Activated CD8-positive, alpha-beta memory T cell treated with anti-CD3 and anti-CD28 coated beads, Interleukin-2, amount 10 ng/mL, durations not matched to agents 7 days and 5 days (primary cell): ENCODE data around the gene ATP5PO. TPM values are rescaled to one million over a fixed set of nuclear protein-coding genes. Genes with fewer than 3 reads are reported as not detected.

Experiments used
- ATAC-seq: fragments of 150-1000 bp; cut with Tn5 transposase; one replicate; pipeline ENCODE4 v1.10.0; 2021; ENCODE audit warnings: moderate library complexity
- CTCF ChIA-PET: fragments of 350-600 bp; sonication (Branson Sonifier 250); formaldehyde crosslinking; loops from one replicate; lab custom pipeline; 2021; ENCODE audit warnings: antibody characterized with exemption; lab: Charles Lee
- DNase-seq: peaks from one replicate; pipeline ENCODE4 v3.0.0-alpha.2; 2020
- H3K27ac Mint-ChIP-seq: one replicate; pipeline ENCODE4 v1.8.0; 2021; ENCODE audit warnings: mild to moderate bottlenecking, mixed read lengths
- H3K27me3 Mint-ChIP-seq: one replicate; pipeline ENCODE4 v1.8.0; 2021; ENCODE audit warnings: mixed read lengths
- H3K36me3 Mint-ChIP-seq: one replicate; pipeline ENCODE4 v1.8.0; 2021; ENCODE audit warnings: mild to moderate bottlenecking, mixed read lengths
- H3K4me1 Mint-ChIP-seq: one replicate; pipeline ENCODE4 v1.8.0; 2021; ENCODE audit warnings: mixed read lengths
- H3K4me3 Mint-ChIP-seq: one replicate; pipeline ENCODE4 v1.8.0; 2021; ENCODE audit warnings: mild to moderate bottlenecking, moderate library complexity, mixed read lengths
- H3K9me3 Mint-ChIP-seq: one replicate; pipeline ENCODE4 v1.8.0; 2022; ENCODE audit warnings: low read depth, mixed read lengths
- total RNA-seq, 2 experiments: library from RNA; stranded (reverse); gene quantifications; one replicate each; pipeline ENCODE4 v1.2.3, GENCODE V29; 2021

Gene ATP5PO
- total RNA-seq, 2 experiments from 2014 or later = 186 to 205 TPM

DNA sequence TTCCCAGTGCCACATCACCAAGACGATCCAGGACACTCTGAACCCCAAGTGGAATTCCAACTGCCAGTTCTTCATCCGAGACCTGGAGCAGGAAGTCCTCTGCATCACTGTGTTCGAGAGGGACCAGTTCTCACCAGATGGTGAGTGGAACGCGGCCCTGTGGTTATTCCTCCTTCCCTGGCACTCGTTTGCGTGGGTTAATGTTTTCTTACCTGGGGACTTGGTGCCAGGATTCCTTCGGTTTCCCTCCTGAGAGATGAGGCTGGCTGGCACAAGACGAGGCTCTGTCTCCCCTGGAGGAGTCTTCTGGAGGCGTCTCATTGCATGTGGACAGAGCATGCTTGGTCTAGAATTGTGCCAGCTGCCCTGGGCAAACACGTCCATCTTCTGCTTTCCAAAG is 29.3 kb downstream of the ATP5PO start:
- peaks cover 5% of the 10 kb centered on the region for H3K4me1 Mint-ChIP-seq
- H3K27ac Mint-ChIP-seq = no peak overlapping the region
- DNase-seq (no peak), ATAC-seq (no peak)
- H3K36me3 Mint-ChIP-seq = no peaks in the 10 kb centered on the region
- no peaks in the 10 kb centered on the region for H3K9me3 Mint-ChIP-seq
- CTCF ChIA-PET = no interaction called here
- peaks cover 17% of the 10 kb centered on the region for H3K27me3 Mint-ChIP-seq
- no peak overlapping the region for H3K4me3 Mint-ChIP-seq

DNA sequence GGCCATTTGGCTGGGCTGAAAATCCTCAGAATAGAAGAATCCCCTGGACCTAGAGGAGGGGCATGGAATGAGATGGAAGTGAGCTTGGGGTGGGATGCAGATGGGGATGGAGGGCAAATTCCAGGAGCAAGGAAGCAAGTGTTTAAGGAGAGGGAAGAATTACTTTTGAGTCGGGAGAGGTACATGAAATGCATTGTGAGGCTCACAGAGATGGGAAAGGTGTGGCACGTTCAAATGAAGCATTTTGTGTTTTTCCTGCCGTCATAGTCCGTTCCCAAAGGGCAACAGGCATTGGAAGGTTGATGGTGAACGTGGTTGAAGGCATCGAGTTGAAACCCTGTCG is 30.5 kb downstream of the ATP5PO start:
- H3K27ac Mint-ChIP-seq = no peak overlapping the region
- no peaks in the 10 kb centered on the region for H3K36me3 Mint-ChIP-seq
- no peaks in the 10 kb centered on the region for H3K9me3 Mint-ChIP-seq
- ATAC-seq = no peak
- H3K27me3 Mint-ChIP-seq = peaks cover 17% of the 10 kb centered on the region
- CTCF ChIA-PET = no interaction called here
- peaks cover 5% of the 10 kb centered on the region for H3K4me1 Mint-ChIP-seq
- H3K4me3 Mint-ChIP-seq = no peak overlapping the region
- no peak for DNase-seq

DNA sequence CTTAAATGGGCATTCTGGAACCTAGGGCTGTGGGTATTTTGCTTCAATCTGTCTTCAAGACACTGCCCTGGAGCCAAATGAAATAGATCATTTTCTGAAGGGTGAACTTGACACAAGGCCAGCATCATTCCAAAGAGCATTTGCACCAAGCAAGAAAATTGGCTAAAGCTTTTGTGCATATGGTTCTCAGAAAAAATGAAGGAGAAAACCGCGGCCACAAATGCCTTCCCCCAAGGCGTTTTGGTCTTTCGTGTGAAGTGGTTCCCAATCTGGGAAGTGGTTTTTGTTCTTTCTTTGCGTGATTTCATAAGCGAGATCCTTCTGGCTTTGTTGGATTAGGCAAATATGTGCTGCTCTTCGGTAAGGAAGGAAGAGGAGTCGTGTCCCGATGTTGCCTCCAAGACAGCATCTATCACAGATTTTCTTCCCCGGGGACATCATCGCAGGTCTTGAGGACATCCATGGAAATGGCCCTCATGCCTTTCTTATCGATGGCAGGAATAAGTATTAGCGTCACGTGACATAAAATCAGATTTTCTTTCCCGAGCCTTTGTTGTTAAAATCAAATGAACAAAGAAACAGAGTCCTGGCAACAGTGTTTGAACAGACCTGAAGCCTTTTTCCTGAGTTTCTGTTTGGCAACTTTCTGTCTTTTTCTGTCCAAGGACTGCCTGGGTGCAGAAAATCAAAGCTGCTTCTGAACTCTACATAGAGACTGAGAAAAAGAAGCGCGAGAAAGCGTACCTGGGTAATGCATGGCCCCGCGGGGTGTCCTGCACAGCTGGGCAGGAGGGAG is 31.0 kb downstream of the ATP5PO start:
- Mint-ChIP-seq H3K27ac (no peak overlapping the region), H3K9me3 (no peaks in the 10 kb centered on the region), H3K36me3 (no peaks in the 10 kb centered on the region), H3K4me1 (peaks cover 5% of the 10 kb centered on the region), H3K27me3 (peaks cover 17% of the 10 kb centered on the region), H3K4me3 (no peak overlapping the region)
- DNase-seq = no peak
- CTCF ChIA-PET = no interaction called here
- no peak for ATAC-seq

DNA sequence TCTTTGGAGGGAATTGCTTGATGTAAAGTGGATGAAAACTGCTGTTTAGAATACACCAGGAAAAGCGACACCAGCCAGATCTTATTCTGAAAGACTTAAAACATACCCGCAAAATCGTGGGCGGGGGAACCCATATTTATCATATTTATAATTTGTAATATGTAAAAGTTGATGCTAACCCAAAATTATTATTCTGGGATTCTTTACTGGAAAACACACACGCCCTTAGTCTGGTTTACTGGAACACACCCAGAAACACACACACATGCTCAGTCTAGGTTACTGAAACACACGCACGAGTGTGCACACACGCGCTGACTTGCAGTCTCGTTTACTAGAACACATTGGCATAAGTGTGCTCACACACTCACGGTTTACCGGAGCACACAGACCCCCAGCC is 32.5 kb downstream of the ATP5PO start:
- ATAC-seq (no peak), DNase-seq (no peak)
- H3K4me3 Mint-ChIP-seq = no peak overlapping the region
- no peaks in the 10 kb centered on the region for H3K9me3 Mint-ChIP-seq
- no peaks in the 10 kb centered on the region for H3K36me3 Mint-ChIP-seq
- peaks cover 18% of the 10 kb centered on the region for H3K27me3 Mint-ChIP-seq
- H3K4me1 Mint-ChIP-seq = peaks cover 5% of the 10 kb centered on the region
- H3K27ac Mint-ChIP-seq = no peak overlapping the region
- CTCF ChIA-PET = no interaction called here

DNA sequence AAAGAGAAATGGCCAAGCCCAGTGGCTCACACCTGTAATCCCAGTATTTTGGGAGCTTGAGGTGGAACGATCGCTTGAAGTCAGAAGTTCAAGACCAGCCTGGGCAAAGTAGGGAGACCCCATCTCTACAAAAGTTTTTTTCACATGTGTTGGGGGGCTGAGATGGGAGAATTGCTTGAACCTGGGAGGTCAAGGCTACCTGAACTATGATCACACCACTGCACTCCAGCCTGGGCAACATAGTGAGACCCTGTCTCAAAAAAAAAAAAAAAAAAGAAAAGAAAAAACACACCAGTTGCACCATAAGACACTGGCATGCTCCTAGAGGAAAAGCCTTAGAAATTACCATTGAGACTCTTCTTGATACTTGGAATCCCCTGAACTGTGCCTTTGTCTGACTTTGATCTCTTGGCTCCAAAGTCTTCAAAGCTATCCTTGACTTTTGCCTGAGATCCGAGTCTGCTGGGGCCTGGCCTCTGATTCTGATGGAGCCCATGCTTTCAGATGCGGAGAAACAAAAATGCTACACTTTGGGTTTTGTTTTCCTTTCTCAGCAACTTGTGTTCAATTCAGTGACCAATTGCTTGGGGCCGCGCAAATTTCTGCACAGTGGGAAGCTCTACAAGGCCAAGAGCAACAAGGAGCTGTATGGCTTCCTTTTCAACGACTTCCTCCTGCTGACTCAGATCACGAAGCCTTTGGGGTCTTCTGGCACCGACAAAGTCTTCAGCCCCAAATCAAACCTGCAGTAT is 33.7 kb downstream of the ATP5PO start:
- Mint-ChIP-seq H3K36me3 (no peaks in the 10 kb centered on the region), H3K4me1 (peaks cover 5% of the 10 kb centered on the region), H3K27ac (no peak overlapping the region), H3K9me3 (no peaks in the 10 kb centered on the region), H3K4me3 (no peak overlapping the region), H3K27me3 (peaks cover 24% of the 10 kb centered on the region)
- CTCF ChIA-PET = no interaction called here
- DNase-seq = no peak
- ATAC-seq = no peak

DNA sequence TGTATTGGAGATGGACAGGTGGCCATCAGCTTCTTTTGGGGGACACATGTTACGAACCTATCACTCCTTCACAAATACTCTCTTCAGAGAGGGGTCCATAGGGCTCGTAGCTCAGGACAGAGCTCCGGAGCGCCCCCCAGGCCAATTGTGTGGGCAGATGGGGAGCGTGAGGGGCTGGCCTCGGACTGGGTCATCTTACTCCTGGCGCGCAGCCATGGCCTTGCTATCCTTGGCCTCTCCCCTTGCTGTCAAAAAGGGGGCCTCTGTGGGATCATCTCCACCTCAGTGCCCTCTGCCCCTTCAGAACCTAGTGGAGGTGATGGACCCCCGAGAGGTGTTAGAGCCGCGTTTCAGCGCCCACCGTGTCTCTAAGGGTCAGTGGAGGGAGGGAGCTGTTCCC is 35.0 kb downstream of the ATP5PO start:
- DNase-seq = no peak
- ATAC-seq = no peak
- Mint-ChIP-seq H3K9me3 (no peaks in the 10 kb centered on the region), H3K27me3 (peaks cover 26% of the 10 kb centered on the region), H3K36me3 (no peaks in the 10 kb centered on the region), H3K4me3 (no peak overlapping the region), H3K27ac (no peak overlapping the region), H3K4me1 (peaks cover 5% of the 10 kb centered on the region)
- CTCF ChIA-PET = no interaction called here

DNA sequence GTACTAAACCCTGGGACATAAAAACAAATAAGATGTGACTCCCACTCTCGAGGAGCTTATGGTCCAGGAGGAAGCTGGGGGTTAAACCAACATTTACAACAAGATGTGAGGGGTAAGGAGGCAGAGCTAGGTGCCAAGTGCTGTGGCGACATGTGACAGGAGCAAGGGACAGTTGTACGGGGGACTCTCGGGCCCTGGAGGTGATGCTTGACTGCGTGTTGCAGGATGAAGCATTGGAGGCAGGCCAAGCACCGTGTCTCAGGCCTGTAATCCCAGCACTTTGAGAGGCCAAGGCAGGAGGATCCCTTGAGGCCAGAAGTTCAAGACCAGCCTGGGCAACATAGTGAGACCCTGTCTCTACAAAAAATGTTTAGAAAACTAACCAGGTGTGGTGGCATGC is 36.8 kb downstream of the ATP5PO start:
- Mint-ChIP-seq H3K27ac (no peak overlapping the region), H3K4me3 (no peak overlapping the region), H3K36me3 (no peaks in the 10 kb centered on the region), H3K27me3 (peaks cover 16% of the 10 kb centered on the region), H3K4me1 (peaks cover 5% of the 10 kb centered on the region), H3K9me3 (no peaks in the 10 kb centered on the region)
- CTCF ChIA-PET = interaction anchor here (0.6 kb wide), 1 partner anchor 214 kb away, joined by 4 read pairs; no protein-coding TSS in a partner anchor
- DNase-seq (no peak), ATAC-seq (no peak)

DNA sequence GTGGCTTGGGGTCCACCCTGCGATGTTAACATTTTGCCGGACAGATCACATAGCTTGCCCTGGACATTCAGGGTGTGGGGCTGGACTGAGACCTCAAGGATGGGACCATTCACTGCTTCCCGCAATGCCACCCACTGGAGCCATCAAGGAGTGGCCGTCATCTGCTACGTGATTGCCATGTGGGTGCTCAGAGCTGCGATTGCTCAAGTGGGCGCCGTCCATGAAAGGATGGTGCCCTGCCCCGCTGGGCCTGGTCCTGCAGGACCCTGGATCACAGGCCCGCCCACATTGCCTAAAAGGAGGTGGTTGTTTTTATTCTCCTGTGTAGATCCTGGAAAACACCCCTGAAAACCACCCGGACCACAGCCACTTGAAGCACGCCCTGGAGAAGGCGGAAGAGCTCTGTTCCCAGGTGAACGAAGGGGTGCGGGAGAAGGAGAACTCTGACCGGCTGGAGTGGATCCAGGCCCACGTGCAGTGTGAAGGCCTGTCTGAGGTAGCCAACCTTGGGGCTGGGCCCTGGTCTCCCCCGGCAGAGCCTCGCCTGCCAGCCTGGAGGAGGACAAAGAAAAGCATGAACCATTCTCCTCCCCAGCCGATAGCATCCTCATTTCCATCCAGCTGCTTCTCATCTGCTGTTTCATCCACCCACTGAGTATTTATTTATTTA is 40.4 kb downstream of the ATP5PO start:
- Mint-ChIP-seq H3K4me3 (no peak overlapping the region), H3K9me3 (no peaks in the 10 kb centered on the region), H3K27me3 (peaks cover 10% of the 10 kb centered on the region), H3K4me1 (no peaks in the 10 kb centered on the region), H3K36me3 (no peaks in the 10 kb centered on the region), H3K27ac (no peak overlapping the region)
- no peak for ATAC-seq
- CTCF ChIA-PET = no interaction called here
- no peak for DNase-seq

DNA sequence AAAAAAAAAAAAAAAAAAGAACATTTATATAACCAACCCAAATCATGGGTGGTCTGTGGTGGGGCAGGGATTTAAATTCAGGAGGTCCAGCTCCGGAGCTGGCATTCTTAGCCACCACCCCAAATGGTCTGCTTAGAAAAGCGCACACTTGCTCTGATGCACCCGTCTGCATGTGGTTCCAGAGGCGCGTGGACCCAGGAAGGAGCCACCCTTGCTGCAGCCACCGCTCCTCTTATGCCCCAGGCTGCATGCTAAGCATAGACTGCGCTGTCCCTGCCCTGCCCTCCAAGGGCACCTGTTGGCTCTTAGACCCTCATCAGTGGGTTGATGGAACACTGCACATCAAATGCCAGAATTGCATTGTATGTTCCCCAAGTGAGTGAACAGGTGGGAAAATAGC is 41.4 kb downstream of the ATP5PO start:
- CTCF ChIA-PET = no interaction called here
- Mint-ChIP-seq H3K27me3 (peaks cover 14% of the 10 kb centered on the region), H3K36me3 (no peaks in the 10 kb centered on the region), H3K4me1 (no peaks in the 10 kb centered on the region), H3K27ac (no peak overlapping the region), H3K4me3 (no peak overlapping the region), H3K9me3 (no peaks in the 10 kb centered on the region)
- ATAC-seq (no peak), DNase-seq (no peak)

DNA sequence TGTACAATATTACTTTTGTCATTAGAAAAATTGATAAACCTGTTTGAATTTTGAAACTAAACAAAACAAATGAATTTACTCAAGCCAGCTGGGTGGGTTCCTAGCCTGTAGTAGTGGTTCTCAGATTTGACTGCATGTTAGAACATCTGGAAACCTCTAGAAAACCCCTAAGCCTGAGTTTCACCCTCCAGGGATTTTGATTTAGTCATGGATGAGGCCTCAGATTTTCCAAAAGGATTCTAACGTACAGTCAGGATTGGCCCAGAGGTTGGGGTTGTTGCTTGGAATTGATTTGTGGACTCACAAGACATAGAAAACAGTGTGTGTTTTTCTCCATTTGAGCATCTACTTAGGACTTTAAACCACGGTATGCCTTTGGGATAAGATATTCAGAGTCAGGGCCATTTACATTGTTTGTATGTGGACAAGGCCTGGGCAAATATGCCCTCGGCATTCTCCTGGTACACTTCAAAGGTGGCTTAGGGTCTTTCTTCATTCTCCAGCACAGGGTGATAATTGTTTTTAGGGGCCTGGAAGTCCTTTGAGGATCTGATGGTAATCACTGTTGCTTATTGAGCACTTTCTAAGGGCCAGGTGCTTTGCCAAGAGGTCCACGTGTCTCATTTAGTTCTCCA is 42.6 kb downstream of the ATP5PO start:
- CTCF ChIA-PET = interaction anchor here (0.5 kb wide), 1 partner anchor 13 kb away, joined by 3 read pairs; no protein-coding TSS in a partner anchor
- ATAC-seq (no peak), DNase-seq (no peak)
- no peak overlapping the region for H3K27ac Mint-ChIP-seq
- no peaks in the 10 kb centered on the region for H3K9me3 Mint-ChIP-seq
- H3K36me3 Mint-ChIP-seq = no peaks in the 10 kb centered on the region
- no peaks in the 10 kb centered on the region for H3K4me1 Mint-ChIP-seq
- peaks cover 13% of the 10 kb centered on the region for H3K27me3 Mint-ChIP-seq
- no peak overlapping the region for H3K4me3 Mint-ChIP-seq

DNA sequence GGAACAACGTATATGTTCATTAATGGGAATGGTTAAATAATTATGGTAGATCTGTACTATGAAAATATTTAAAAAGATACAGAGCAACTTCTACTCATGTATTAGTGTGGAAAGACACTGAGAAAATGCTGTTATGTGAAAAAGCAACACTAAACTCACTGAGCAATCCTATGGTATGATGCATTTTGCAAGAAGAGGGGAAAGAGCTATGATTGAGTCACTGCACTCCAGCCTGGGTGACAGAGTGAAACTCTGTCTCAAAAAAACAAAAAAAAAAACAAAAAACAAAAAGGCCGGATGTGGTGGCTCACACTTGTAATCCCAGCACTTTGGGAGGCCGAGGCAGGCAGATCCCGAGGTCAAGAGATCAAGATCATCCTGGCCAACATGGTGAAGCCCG is 44.4 kb downstream of the ATP5PO start:
- CTCF ChIA-PET = no interaction called here
- Mint-ChIP-seq H3K9me3 (no peaks in the 10 kb centered on the region), H3K36me3 (no peaks in the 10 kb centered on the region), H3K27ac (no peak overlapping the region), H3K4me1 (peaks cover 2% of the 10 kb centered on the region), H3K4me3 (no peak overlapping the region), H3K27me3 (peaks cover 13% of the 10 kb centered on the region)
- no peak for DNase-seq
- no peak for ATAC-seq

DNA sequence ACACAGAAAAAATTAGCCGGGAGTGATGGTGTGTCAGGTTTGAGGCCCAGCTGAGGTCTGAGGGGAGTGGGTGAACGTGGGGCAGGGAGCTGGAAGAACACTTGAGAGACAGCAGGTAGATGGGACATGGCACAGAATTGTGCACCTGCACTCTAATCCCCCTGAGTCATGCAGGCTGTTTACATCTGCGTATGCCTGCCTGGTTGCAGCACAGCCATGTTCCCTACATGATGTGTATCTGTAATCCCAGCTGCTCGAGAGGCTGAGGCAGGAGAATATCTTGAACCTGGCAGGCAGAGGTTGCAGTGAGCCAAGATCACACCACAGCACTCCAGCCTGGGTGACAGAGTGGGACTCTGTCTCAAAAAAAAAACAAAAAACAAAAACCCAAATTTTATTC is 44.8 kb downstream of the ATP5PO start:
- no peaks in the 10 kb centered on the region for H3K36me3 Mint-ChIP-seq
- DNase-seq = no peak
- H3K27ac Mint-ChIP-seq = no peak overlapping the region
- peaks cover 2% of the 10 kb centered on the region for H3K4me1 Mint-ChIP-seq
- H3K9me3 Mint-ChIP-seq = no peaks in the 10 kb centered on the region
- ATAC-seq = no peak
- CTCF ChIA-PET = no interaction called here
- H3K4me3 Mint-ChIP-seq = no peak overlapping the region
- peaks cover 13% of the 10 kb centered on the region for H3K27me3 Mint-ChIP-seq

DNA sequence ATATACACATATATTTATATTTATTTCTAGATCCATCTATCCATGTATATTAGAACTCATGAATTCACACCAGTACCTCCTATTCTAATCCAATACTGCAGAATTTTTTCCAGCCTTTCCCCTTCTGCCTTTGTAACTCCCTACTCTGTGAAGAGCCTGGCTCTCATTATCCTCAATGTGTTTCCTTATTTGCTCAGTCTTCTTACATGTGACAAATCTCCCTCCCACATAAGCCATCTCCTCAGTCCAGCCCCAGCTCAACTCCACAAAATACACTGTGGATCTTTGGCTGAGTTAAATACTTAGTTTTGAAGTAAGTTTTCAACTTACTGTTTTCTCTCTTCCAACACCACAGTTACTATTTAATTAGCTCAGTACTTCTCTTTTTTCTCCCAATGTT is 45.7 kb downstream of the ATP5PO start:
- Mint-ChIP-seq H3K4me3 (no peak overlapping the region), H3K27me3 (peaks cover 15% of the 10 kb centered on the region), H3K9me3 (no peaks in the 10 kb centered on the region), H3K27ac (no peak overlapping the region), H3K36me3 (no peaks in the 10 kb centered on the region), H3K4me1 (peaks cover 2% of the 10 kb centered on the region)
- DNase-seq (no peak), ATAC-seq (no peak)
- CTCF ChIA-PET = no interaction called here
